ENCODE results near the gene MRC2.

GRCh38 chr17:62595484-62595883 is 32.0 kb upstream of the MRC2 start:
- no peak for TF ChIP-seq CTCF (IDR thresholded peaks at IDR 0.05)
- TF ChIP-seq ZFX (IDR thresholded peaks at IDR 0.05; ENCODE audit: borderline replicate concordance) = no peak

Measured in 22Rv1 (cell line).